Activated CD4-positive, alpha-beta T cell treated with anti-CD3 and anti-CD28 coated beads for 1 hour (primary cell): ENCODE data around the gene AP3S1.
A peak's percentile ranks its signal among the peaks of the same experiment; 100 is the strongest.
"Not testable (repeated sequence)": the region's sequence is repeated elsewhere in the genome, so short reads cannot be mapped to it uniquely, and the experiment has no call there.

ENCODE experiments used
- DNase-seq: peaks from one replicate; pipeline ENCODE4 v3.0.0-alpha.2; 2020

AP3S1 gene

GRCh38 chr5:115841382-115842088 is at the start of gene AP3S1, which contains the start of gene ATG12:
Gene AP3S1 (plus strand): TSS chr5:115841935. CDS start chr5:115842038, 103 bp downstream.
Gene ATG12 (minus strand): TSS chr5:115841565. CDS start chr5:115841552, 13 bp downstream.
- DNase-seq: peak; percentile 83

GRCh38 chr5:115795700-115796099 is 46.0 kb upstream of the AP3S1 start:
- DNase-seq: no peak

GRCh38 chr5:115796656-115797055 is 45.1 kb upstream of the AP3S1 start:
- no peak for DNase-seq

GRCh38 chr5:115798252-115798651 is 43.5 kb upstream of the AP3S1 start:
- no peak for DNase-seq

- DNase-seq: no peak
Observed at GRCh38 chr5:115800108-115800507, 41.6 kb upstream of the AP3S1 start.

GRCh38 chr5:115801152-115801551 is 40.6 kb upstream of the AP3S1 start:
- no peak for DNase-seq

- DNase-seq: no peak
Observed at GRCh38 chr5:115801984-115802383, 39.8 kb upstream of the AP3S1 start.

GRCh38 chr5:115806986-115807653 is 34.6 kb upstream of the AP3S1 start:
- DNase-seq: no peak

GRCh38 chr5:115807654-115808052 is 34.1 kb upstream of the AP3S1 start:
- no peak for DNase-seq

GRCh38 chr5:115808066-115808465 is 33.7 kb upstream of the AP3S1 start:
- DNase-seq: not testable (repeated sequence)

- DNase-seq: no peak
Observed at GRCh38 chr5:115809946-115810345, 31.8 kb upstream of the AP3S1 start.

- DNase-seq: no peak
Observed at GRCh38 chr5:115810761-115811160, 31.0 kb upstream of the AP3S1 start.

- no peak for DNase-seq
Observed at GRCh38 chr5:115811406-115811805, 30.3 kb upstream of the AP3S1 start.

GRCh38 chr5:115812372-115812771 is 29.4 kb upstream of the AP3S1 start:
- no peak for DNase-seq

GRCh38 chr5:115813719-115814118 is 28.0 kb upstream of the AP3S1 start:
- no peak for DNase-seq

- no peak for DNase-seq
Observed at GRCh38 chr5:115815006-115815692, 26.6 kb upstream of the AP3S1 start.

- DNase-seq: no peak
Observed at GRCh38 chr5:115815693-115816225, 26.0 kb upstream of the AP3S1 start.

GRCh38 chr5:115816226-115817081 is 25.3 kb upstream of the AP3S1 start, which contains the start of gene CDO1:
Gene CDO1 (minus strand): TSS chr5:115816659. CDS start chr5:115816397, 262 bp downstream.
- DNase-seq: no peak

- DNase-seq: no peak
Observed at GRCh38 chr5:115817386-115817785, 24.3 kb upstream of the AP3S1 start.

- no peak for DNase-seq
Observed at GRCh38 chr5:115818821-115819220, 22.9 kb upstream of the AP3S1 start.

- DNase-seq: no peak
Observed at GRCh38 chr5:115820846-115821245, 20.9 kb upstream of the AP3S1 start.

- DNase-seq: not testable (repeated sequence)
Observed at GRCh38 chr5:115824983-115825382, 16.8 kb upstream of the AP3S1 start.
